Umbilical cord (tissue), 2 donors: ENCODE measurements around the gene ALK. TPM values are rescaled to one million over a fixed set of nuclear protein-coding genes. Genes with fewer than 3 reads are reported as not detected.

ENCODE experiments used
- DNase-seq: peaks from one replicate; pipeline ENCODE4 v3.0.0-alpha.2; 2015; ENCODE audit warnings: low spot score
- total RNA-seq: library from RNA; depleted of rRNA; stranded (reverse); fragments of >200 nt; gene quantifications from one replicate; pipeline ENCODE4 v1.2.3, GENCODE V29; 2014; ENCODE audit warnings: low replicate concordance; ENCODE audit not compliant: insufficient read depth

Gene ALK
- total RNA-seq, 1 donor from 2014 or later, result 1.2 TPM

DNA sequence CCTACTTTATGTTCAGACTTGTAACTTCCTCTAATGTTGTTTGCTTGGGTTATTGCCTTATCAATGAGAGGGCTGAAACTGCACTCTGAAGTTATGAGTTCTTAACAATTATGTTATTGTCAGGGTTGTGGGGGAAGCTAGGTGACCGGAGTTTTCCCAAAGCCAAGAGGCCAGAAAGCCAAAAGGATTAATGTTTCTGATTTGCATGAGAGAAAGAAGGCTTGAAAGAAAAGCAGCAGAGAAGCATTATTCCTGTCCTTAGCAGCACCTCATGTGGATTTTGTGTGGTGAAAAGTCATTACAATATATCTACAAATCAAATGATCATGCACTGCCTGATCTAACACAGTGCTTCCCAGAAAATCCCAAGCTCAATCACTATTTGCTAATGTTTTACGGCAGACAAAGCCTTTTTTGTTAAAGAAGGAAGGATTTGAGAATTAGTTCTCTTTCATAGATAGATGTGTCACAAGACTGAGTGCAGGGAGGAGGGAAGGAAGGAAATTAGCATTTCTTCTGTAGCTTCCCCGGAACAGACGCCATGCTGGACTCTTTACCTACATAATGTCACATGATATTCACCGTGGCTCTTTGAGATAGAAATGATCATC lies 203.2 kb downstream of the ALK start:
- no peak for DNase-seq

DNA sequence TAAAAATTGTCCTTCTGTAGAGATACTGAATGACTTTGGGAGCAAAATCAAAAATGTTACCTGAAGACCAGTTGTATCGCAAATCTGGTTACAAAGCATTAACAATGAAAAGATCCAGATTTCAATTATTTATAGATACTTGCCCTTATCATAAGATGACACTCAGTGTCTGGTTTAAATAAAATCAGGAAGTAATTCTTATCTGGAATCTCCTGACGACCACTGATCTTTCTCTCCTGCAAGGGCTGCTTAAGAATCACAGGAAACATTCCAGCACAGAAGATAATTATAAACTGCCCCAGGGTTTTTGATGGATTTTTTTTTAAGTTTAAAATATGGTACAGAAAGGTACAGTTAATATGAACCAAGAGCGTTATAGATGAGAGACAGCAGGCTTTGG lies 205.7 kb downstream of the ALK start:
- no peak for DNase-seq

DNA sequence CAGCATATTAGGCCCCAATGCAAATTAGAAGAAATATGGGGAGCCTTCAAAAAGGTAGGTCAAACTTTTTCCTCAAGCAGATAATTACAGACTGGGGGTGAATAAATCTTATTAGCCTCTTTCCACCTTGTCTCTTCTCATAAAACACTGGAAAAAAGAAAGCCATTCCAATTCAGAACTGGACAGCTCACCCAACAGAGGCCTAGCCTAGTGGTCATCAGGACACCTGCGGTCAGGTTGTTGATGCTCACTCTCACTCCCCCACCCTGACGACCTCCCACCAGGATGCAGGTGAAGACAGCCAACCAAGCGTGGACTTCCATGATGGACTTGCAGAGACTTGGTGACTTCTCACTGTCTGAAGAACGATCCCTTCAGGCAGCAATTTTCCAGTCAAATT lies 207.1 kb downstream of the ALK start:
- DNase-seq, result no peak

DNA sequence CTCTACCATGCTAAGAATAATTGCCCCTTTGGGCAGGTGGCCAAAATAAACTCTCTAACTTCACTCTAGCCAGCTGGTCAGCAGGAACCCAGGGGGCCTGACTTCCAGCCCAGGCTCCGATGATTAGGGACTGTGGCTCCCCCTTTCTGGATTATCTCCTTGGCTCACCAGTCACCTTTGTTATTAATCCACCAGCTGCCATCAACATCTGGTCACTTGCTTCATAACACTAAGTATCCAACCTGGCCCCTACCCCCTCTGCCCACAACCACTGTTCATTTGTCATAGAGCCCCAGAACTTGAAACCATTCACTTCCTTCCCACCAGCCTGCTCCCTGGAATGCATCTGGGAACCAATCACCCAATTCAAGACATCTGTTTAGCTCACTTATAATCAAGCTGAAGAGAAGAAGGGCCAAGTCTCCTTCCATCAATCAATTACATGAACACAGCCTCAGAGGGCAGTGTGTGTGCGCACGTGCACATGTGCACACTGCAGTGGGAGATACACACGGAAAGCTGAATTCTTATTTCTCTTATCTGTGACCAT lies 215.1 kb downstream of the ALK start:
- no peak for DNase-seq

DNA sequence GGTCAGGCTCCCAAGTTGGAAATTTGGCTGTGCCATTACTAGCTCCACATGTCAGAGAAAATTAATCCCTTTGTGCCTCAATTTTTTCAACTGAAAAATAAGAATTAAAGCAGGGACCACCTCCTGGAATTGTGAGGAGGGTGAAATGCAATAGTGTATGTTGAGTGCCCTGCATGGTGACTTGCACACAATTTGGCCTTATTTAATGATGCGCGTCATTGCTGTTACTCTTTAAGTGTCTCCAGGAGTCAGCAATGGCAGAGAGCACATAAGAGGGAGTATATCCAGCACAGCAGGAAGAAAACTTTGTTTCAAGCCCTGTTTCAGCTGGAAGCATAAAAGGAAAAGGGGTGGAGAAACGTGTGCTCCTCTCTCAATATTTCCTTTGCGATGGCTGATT lies 215.8 kb downstream of the ALK start:
- no peak for DNase-seq

DNA sequence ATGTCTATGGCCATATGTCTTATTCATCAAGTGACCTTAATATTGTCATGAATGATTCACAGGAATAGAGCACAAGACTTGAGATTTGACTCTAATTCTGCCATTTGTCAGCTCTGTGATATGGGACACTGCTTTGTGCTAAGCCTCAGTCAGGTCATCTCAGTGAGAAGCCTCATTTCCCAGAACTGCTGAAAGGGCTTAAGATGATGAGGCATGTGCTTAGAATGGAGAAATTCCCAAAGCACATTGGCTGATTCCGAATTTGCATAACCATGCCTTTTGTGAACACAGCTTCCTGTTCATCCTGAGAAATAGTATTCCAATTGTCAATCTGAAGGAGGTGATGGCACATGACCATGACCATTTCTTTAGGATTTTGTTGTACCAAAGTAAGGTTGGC lies 218.1 kb downstream of the ALK start:
- no peak for DNase-seq

DNA sequence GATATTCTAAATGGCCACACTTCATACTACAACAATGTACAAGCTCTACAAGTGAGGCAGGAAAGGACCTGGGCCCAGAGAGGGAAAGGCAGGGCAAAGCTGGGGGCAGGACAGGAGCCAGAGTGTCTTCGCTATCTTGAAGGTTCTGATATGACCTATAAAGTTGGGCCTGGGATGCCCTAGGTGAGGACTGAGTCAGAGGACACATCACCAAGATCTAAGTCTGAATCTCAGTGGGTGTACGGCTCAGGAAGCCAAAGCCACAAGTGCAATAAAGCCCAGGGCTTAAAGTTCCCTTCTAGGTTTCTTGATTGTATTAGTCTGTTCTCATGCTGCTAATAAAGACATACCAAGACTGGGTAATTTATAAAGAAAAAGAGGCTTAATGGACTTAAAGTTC lies 219.1 kb downstream of the ALK start:
- no peak for DNase-seq

DNA sequence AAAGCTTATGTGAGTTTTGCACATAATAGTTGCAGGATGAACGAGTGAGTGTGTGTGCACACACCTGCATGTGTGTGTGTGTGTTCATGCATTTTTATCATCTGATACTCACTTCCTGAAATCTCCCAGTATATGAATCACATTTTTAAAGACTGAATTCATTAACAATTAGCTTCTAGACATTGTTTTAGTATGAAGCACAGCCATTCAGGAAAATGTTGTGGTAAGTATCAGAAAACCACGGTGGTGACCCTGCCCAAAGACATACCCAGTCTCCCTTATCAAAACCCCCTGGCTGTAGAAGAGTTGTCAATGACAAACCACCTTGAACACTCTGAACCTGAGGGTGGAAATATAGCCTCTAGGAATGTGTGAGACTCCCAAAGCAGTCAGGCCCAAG lies 220.8 kb downstream of the ALK start:
- no peak for DNase-seq

DNA sequence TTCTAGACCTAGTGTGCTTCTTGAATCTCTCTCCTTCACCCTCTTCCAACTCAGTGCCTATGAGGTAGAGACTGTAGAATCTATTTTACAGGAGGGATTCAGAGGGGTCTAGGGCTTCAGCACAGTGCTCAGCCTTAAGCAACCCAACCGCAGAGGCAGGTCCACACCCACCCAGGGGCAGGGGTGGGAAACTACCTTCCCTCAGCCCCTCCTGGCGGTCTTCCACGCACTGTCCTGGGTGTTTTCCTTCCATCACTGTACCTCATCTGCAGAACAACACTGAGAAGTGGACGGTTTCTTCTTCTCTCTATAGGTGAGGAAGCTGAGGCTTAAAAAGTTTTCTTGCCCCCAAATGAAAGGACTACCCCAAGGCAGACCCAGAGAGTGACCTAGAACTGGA lies 222.3 kb downstream of the ALK start:
- no peak for DNase-seq

DNA sequence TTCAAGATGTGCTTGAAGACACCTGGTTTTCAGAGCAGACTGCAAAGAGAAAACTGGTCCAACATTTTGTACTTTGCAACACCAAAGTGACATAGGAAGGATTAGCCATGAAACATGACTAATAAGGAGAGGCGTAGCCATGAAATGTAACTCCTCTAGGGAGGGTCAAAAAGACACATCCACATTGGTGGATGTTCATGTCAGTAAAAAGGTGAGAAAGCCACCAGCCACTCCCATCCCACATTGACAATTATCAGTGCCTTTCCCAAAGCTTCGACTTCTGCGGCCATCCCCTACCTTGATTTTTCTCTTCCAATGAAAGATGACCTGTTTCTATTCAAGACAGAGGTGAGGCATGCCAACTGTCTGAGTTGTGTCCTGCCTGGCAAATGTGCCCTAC lies 223.2 kb downstream of the ALK start:
- DNase-seq, result no peak

DNA sequence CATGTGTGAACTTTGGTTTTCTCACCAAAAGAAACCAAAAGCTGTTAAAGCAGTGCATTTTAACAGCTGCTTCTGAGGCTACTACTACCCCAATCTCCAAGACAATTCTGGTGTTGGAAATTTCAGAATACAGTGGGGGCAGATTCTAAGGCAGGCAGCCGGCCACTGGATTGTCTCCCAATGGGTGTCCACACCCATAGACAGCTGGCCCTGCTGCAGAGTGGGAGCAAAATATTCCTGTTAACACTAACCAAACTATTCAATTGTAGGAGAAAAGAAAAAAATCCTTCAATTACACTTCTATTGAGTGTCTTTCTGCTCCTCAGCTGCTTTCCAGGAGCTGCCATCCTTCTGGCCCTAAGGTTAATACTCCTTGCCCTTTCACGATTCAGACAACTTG lies 223.7 kb downstream of the ALK start:
- no peak for DNase-seq

DNA sequence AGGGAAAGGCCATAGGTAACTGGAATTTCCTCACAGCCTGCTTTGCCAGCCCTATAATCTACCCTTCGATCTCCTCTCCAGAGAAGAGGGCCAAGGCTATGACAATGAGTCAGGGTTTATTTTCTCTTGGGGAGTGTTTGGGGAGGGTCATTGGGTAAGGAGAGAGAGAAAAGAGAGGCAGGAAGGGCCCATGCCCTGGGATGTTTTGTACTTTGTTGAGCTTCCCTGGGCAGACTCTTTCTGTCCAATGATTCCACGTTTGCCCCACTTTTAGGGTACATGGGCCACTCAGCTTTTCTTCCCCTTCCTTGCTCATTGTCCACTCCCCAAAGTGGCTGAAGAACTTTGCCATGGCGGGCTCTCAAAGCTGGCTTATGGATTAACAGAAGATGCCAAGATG lies 224.2 kb downstream of the ALK start:
- DNase-seq, result no peak

DNA sequence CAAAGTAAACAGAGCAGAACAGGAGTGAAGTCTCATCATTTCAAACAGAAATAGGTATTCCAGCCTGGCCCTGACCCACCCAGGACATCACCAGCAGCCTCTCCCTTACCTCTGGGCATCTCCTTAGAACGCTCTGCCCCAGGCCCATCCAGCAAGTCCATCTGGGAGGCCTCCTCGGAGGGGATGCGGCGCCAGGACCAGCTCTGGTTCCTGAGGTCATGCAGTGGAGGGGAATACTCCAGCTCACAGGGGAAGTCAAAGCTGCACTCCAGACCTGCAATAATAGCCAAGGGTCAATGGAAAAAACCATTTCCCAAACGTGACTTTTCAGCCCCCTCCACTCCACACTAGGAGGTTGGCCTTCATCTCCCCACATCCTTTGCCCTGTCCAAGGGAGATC lies 226.6 kb downstream of the ALK start:
- DNase-seq, result no peak

DNA sequence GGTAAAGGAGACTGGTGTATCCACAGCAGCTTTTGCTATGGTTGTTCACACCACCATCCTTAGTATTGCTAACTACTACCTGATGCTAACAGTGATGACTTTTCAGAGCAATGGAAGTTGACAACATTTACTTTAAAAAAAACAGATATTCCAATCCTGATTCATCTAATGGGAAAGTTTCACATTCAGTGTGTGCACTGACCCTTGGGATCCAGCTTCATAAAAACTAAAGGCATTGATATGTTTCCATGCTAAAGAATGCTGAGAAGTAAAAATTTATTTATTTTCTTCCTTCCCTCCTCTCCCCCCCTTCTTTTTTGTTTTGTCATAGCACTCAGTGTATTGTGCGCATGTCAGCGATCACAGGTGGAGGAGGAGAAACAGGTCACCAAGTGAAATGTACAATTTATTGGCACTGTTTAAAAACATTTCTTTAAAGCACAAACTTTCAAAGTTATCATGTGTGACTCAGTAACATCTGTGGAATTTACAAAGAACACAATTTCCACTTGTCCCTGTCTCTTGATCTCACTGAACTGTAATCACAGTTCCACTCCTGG lies 229.9 kb downstream of the ALK start:
- DNase-seq, result no peak

DNA sequence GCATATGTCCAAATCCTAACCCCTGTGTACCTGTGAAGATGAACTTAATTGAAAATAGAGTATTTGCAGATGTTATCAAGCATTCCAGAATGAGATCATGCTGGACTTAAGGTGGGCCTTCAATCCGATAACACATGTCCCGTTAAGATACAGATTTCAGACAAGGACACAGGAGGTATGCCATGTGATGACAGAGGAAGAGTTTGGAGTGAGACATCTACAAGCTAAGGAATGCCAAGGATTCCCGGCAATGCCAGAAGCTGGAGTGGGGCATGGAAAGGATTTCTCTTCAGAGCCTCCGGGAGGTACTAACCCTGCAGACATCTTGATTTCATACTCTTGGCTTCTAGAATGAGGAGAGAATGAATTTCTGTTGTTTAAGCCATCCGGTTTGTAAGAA lies 231.7 kb downstream of the ALK start:
- no peak for DNase-seq

DNA sequence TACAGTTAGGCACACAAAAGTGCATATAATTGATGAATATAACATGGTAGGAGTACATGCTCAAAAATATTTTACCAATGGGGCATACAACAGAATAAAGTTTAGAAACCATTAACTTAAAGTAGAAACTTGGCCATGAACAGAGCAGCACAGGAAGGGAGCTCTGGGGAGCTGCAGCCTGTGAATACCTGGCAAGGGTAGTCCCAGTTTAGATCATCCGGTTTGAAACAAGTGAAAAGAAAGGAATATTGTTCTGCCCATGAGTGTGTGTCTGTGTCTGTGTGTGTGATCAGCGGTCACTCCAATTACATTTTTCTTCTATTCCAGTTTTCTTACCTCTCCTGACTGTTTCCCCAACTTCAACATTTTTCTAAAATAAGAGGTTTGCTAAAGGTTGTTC lies 233.0 kb downstream of the ALK start:
- DNase-seq, result no peak

DNA sequence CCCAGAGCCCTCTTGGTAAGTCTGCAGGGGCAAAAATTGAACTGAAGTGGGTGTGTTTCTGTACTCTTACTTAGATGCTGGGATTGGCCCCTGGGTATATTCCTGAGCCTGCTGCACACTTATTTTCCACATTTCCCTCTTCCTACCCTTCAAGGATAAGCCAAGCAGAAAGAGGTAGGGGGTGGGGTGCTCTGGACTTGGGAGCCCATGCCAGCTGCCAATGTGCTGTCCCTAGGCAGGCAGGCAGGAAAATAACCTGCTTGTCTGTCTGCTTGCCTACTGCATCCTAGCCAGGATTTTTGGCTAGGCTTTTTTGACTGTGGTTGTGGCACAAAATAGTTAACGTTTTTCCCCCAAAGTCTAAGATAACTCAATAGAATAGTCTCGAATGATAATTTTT lies 234.3 kb downstream of the ALK start:
- DNase-seq, result no peak

DNA sequence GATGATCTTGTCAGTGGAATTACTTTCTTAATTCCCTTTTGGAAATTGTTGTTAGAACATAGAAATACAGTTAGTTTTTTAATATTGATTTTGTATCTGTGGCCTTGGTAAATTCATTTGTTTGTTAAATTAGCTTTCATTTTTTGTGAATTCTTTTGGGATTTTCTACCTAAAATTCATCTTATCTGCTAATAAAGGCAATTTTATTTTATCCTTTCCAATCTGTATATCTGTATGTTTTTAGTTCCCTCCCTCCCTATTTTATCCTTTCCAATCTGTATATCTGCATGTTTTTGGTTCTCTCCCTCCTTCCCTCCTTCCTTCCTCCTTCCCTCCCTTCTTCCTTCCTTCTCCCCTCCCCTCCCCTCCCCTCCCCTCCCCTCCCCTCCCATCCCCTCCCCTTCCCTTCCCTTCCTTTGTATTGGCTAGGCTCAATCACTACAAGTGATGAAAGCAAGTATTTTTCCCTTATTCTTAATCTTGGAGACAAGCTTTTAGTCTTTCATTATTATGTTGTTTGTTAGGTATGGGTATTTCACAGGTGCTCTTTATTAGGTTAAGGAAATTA lies 244.4 kb downstream of the ALK start:
- DNase-seq, result no peak

DNA sequence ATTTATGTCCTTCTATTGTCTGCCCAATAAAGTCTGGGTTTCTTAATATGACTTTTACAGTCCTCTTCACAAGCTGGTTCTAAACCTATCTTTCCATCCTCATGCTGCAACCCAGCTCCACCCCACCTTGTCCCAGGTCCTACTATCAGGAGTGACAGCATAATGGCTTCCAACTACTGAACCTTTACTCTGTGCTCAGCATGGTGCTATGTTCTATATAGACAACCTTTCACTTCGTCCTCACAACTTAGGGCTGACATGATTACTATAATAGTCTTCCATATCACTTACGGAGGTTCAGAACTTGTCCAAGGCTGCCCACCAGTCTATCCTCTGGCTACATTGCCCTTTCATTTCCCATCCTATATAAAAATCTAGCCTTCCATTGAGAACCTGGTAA lies 256.8 kb downstream of the ALK start:
- no peak for DNase-seq

DNA sequence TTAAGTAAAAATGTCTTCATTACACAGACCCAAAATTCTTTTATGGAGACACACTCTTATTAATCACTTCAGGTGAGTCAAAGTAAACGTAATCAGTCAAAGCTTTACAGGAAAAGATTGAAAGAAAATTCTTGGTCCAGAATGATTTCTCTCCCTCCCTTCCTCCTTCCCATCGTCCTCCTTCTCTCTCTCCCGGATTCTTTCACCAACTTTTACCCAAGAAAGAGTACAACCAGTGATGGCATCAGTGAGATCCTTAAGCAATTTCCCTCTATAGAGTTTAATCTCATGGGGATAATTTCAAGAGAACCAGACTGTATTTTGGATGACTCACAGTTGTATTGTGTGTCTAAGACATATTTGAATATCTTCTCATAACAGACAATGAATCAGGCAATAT lies 258.1 kb downstream of the ALK start:
- no peak for DNase-seq

DNA sequence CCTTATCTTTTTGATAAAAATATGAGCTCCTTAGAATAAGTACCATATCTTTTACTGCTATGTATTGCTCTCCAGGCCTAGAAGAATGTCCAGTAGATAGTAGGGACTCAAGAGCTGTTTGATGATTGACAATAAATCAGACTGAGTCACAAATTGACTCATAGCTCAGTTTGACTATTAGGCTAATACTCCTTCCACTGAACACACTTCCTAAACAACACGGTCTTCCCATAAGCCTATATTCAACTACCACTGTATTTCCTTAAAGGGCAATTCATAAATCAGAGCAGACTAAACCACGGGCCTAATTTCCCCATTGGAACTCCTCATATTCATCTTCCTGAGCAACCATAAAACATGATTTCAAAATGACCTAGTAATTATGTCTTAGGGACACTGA lies 258.5 kb downstream of the ALK start:
- no peak for DNase-seq

DNA sequence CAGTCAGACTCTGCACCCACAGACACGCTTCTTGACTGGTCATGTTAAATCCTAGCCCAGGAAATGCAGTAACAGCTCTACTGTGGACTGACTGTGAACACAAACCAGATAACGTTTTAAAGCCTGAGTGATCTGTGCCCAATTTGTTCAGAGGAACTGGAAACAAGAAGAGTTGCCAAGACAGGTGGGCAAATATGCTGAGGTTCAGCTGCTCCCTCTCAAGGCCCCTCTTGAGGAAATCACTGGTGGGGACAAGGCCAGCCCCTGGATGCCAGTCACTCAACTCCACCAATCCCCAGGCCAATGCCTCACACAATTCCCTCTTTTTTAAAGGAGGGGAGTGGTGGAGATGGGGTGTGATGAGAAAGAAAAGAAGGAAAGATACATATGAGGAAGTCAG lies 261.2 kb downstream of the ALK start:
- DNase-seq, result no peak

DNA sequence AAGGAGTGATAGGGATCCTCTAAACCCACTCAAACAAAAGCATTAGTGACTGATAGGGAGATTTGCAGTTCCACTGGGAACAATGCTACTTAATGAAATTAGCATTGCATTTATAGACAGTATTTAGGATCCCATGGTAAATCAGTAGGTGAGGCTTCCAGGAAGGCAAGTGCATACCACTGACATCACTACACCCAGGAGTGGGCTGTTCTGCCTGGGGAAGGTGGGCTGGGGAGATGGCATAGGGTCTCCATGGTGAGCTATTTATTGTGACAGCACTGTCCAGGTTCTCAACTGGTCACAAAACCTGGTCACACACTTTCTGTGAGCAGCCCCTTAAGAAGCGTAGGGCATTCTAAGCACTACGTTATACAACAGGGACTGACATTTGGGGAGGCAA lies 262.2 kb downstream of the ALK start:
- no peak for DNase-seq

DNA sequence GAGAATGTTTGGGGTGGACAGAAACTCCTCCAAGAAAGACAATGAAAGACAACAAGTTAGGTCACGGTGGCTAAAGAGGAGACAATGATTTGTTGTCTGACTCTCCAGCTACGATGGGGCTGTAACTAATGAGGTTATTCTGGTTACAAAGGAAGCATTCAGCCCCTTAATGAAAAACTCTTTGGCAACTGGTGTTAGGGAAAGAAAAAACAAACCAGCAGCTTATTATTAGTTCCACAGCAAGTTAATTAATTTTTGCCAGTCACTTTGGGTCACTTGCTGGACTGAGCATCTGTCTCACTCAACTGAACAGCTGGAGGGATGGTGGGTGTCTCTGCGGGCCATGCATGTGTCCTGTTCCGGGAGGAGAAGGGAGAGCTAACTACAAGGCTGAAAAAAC lies 263.7 kb downstream of the ALK start:
- no peak for DNase-seq
